GM12878 (cell line): Measurements from ENCODE around the gene TAPBPL. TPM values are rescaled to one million over a fixed set of nuclear protein-coding genes. Genes with fewer than 3 reads are reported as not detected.

Source experiments
- ATAC-seq: fragments of 200-7000 bp; cut with Tn5 transposase; 3 replicates; pipeline ENCODE4 v1.9.1; 2020; ENCODE audit warnings: mild to moderate bottlenecking, moderate library complexity
- BruUV-seq: library from RNA; stranded (reverse); fragments of 400-500 nt; replicated peaks from 2 replicates; lab custom pipeline; 2021; lab: Mats Ljungman, UMichigan
- CTCF ChIA-PET: fragments of 300-600 bp; sonication (Branson Sonifier 250); formaldehyde crosslinking; extraction: SDS; loops from one replicate; lab custom pipeline; 2021; ENCODE audit warnings: inconsistent platforms; lab: Yijun Ruan, JAX
- POLR2A ChIA-PET: fragments of 350-600 bp; formaldehyde crosslinking; extraction: SDS; loops from one replicate; lab custom pipeline; 2021; ENCODE audit warnings: inconsistent platforms; lab: Charles Lee
- RAD21 ChIA-PET: fragments of 300-600 bp; sonication (Branson Sonifier 250); formaldehyde crosslinking; loops from one replicate; lab custom pipeline; 2023; ENCODE audit warnings: antibody characterized with exemption; ENCODE audit not compliant: unreplicated experiment; lab: Charles Lee
- SMC1A ChIA-PET: fragments of 300-600 bp; sonication (Branson Sonifier 250); formaldehyde crosslinking; loops from one replicate; lab custom pipeline; 2023; ENCODE audit not compliant: unreplicated experiment, uncharacterized antibody; lab: Charles Lee
- DNase-seq: peaks from one replicate; pipeline ENCODE4 v3.0.0-alpha.2; 2011; ENCODE audit warnings: low read depth, low spot score
- FAIRE-seq: peaks from 3 replicates; lab custom pipeline; 2011; peaks lifted over from hg19 to GRCh38; lab: Jason Lieb, UNC
- H2AFZ ChIP-seq: 2 replicates; pipeline ENCODE4 v1.6.0; 2011; ENCODE audit warnings: low read depth, low read length, control low read depth; ENCODE audit not compliant: control insufficient read depth
- H3K27ac ChIP-seq: 2 replicates; pipeline ENCODE4 v1.5.1; 2011; ENCODE audit warnings: control low read depth; ENCODE audit not compliant: control insufficient read depth, insufficient read depth
- H3K27me3 ChIP-seq, 2 experiments: replicated peaks in 1 of 2; 2 replicates each; pipeline versions ENCODE4 v1.6.0 to v1.6.1; 2011; ENCODE audit warnings: low read length in 1 of 2; ENCODE audit not compliant: control insufficient read depth in 2 of 2, insufficient read depth in 2 of 2
- H3K36me3 ChIP-seq, 2 experiments: 2 replicates each; pipeline ENCODE4 v1.5.1; 2011; ENCODE audit warnings: low read length in 1 of 2; ENCODE audit not compliant: control insufficient read depth in 2 of 2, insufficient read depth in 2 of 2
- H3K4me1 ChIP-seq: 2 replicates; pipeline ENCODE4 v1.6.1; 2011; ENCODE audit warnings: mild to moderate bottlenecking, low read length, moderate library complexity, mixed read lengths; ENCODE audit not compliant: control insufficient read depth, insufficient read depth
- H3K4me2 ChIP-seq: 2 replicates; pipeline ENCODE4 v1.6.0; 2011; ENCODE audit warnings: control low read depth; ENCODE audit not compliant: control insufficient read depth, insufficient read depth
- H3K4me3 ChIP-seq: fragments of 200-600 bp; sonication (generic); 2 replicates; pipeline ENCODE4 v1.5.1; 2016
- H3K79me2 ChIP-seq: 2 replicates; pipeline ENCODE4 v1.6.0; 2011; ENCODE audit warnings: low read length; ENCODE audit not compliant: control insufficient read depth, insufficient read depth
- H3K9ac ChIP-seq: 2 replicates; pipeline ENCODE4 v1.8.0; 2011; ENCODE audit warnings: low read length, control low read depth, mixed read lengths; ENCODE audit not compliant: control insufficient read depth, insufficient read depth
- H3K9me3 ChIP-seq: replicated peaks from 3 replicates; pipeline ENCODE4 v1.5.1; 2011; ENCODE audit warnings: mild to moderate bottlenecking, low read length; ENCODE audit not compliant: control insufficient read depth, insufficient read depth
- H4K20me1 ChIP-seq: 2 replicates; pipeline ENCODE4 v1.6.0; 2011; ENCODE audit not compliant: control insufficient read depth, insufficient read depth
- BCL3 ChIP-seq: IDR thresholded peaks from 2 replicates; pipeline ENCODE4 v1.6.1; 2011; ENCODE audit warnings: borderline replicate concordance, low read depth, mild to moderate bottlenecking, moderate library complexity, low read length; ENCODE audit not compliant: insufficient read depth, poor library complexity, severe bottlenecking
- CBX3 ChIP-seq: fragments of 200-600 bp; sonication (generic); IDR thresholded peaks from 2 replicates; pipeline ENCODE4 v1.6.1; 2016; ENCODE audit warnings: low read depth, borderline replicate concordance
- CEBPB ChIP-seq, 2 experiments: fragments of 150-350 bp in 1 of 2; IDR thresholded peaks; 2 replicates each; pipeline ENCODE4 v1.6.1; 2012 to 2014; ENCODE audit warnings: low read depth in 2 of 2, low read length in 2 of 2, borderline replicate concordance in 1 of 2, inconsistent platforms in 1 of 2
- CREM ChIP-seq: IDR thresholded peaks from 2 replicates; pipeline ENCODE4 v1.6.1; 2014; ENCODE audit warnings: antibody characterized with exemption, low read depth
- CTCF ChIP-seq, 3 experiments: IDR thresholded peaks in 2 of 3; conservative IDR thresholded peaks in 1 of 3; 2 replicates each; pipeline ENCODE4 v1.5.1; 2011; ENCODE audit warnings: low read depth in 3 of 3, low read length in 3 of 3, mild to moderate bottlenecking in 3 of 3, control low read depth in 2 of 3, moderate library complexity in 2 of 3, inconsistent platforms in 1 of 3, mixed read lengths in 1 of 3; ENCODE audit not compliant: control insufficient read depth in 2 of 3, insufficient read depth in 1 of 3; ENCODE audit errors: extremely low read depth in 1 of 3
- EZH2 ChIP-seq: IDR thresholded peaks from 2 replicates; pipeline ENCODE4 v1.6.1; 2012; ENCODE audit warnings: low read depth, mild to moderate bottlenecking, control low read depth, inconsistent platforms, low read length, borderline replicate concordance; ENCODE audit not compliant: control insufficient read depth
- IRF3 ChIP-seq: fragments of 450-650 bp; IDR thresholded peaks from 2 replicates; pipeline ENCODE4 v1.6.1; 2014; ENCODE audit warnings: mild to moderate bottlenecking
- NR2C2 ChIP-seq: IDR thresholded peaks from 2 replicates; pipeline ENCODE4 v1.6.1; 2011; ENCODE audit warnings: borderline replicate concordance, low read depth; ENCODE audit not compliant: control insufficient read depth, insufficient read length
- PML ChIP-seq: IDR thresholded peaks from 2 replicates; pipeline ENCODE4 v1.6.1; 2012; ENCODE audit warnings: low read length, inconsistent platforms
- SMAD5 ChIP-seq: IDR thresholded peaks from 2 replicates; pipeline ENCODE4 v1.6.1; 2016; ENCODE audit warnings: antibody characterized with exemption, low read depth
- SPI1 ChIP-seq: IDR thresholded peaks from 2 replicates; pipeline ENCODE4 v1.6.1; 2011; ENCODE audit warnings: low read depth, mild to moderate bottlenecking, low read length, moderate library complexity, borderline replicate concordance; ENCODE audit not compliant: insufficient read depth
- WRNIP1 ChIP-seq: IDR thresholded peaks from 2 replicates; pipeline ENCODE4 v1.6.1; 2011; ENCODE audit warnings: low read depth, low read length, improper control_type of control experiment, borderline replicate concordance
- ZBTB11 ChIP-seq: fragments of 450-650 bp; formaldehyde crosslinking; IDR thresholded peaks from 2 replicates; pipeline ENCODE4 v1.5.0; 2022; ENCODE audit warnings: mild to moderate bottlenecking, missing genetic modification characterization
- ZNF24 ChIP-seq: fragments of 450-650 bp; IDR thresholded peaks from 2 replicates; pipeline ENCODE4 v1.6.1; 2017; ENCODE audit warnings: antibody characterized with exemption, mild to moderate bottlenecking
- WGBS: methylation state at CpG from one replicate; pipeline ENCODE4 v1.1.6; 2016; ENCODE audit warnings: low lambda C conversion rate; ENCODE audit not compliant: insufficient replicate concordance, insufficient coverage; ENCODE audit errors: missing lambda C conversion rate; 5-methylcytosine and 5-hydroxymethylcytosine counted together
- in situ Hi-C: fragments of 300-500 bp; cut with MboI; formaldehyde crosslinking; loops from 9 replicates; pipeline ENCODE4 v1.14.3; 2018; ENCODE audit warnings: mixed read lengths
- intact Hi-C: fragments of 100-400 bp; cut with micrococcal nuclease; formaldehyde crosslinking; loops from one replicate; pipeline ENCODE4 v1.14.2; 2022; ENCODE audit not compliant: unreplicated experiment
- polyA plus RNA-seq, 11 experiments: library from polyadenylated mRNA; depleted of rRNA in 4 of 11; unstranded in 6 of 11; stranded (reverse) in 5 of 11; fragments of >200 nt; fragmentation: Nextera tagmentation in 4 of 11; fragmentation: Illumina TruSeq in 1 of 11; extraction: Ambion mirVana in 4 of 11; extraction: Trizol in 1 of 11; gene quantifications; 1 replicate in 1 of 11; 2 replicates in 10 of 11; pipeline versions ENCODE4 v1.2.1 to v1.2.3, GENCODE V29; 2011 to 2016; ENCODE audit warnings: inconsistent platforms in 2 of 11, missing spikeins in 2 of 11, low read depth in 1 of 11
- total RNA-seq, 4 experiments: library from RNA; depleted of rRNA in 3 of 4; stranded (reverse); fragments of >200 nt in 3 of 4; fragmentation: Illumina TruSeq in 1 of 4; extraction: Trizol in 1 of 4; gene quantifications; 2 replicates each; pipeline versions ENCODE4 v1.2.1 to v1.2.3, GENCODE V29; 2013 to 2021

The TAPBPL gene
- total and polyA plus RNA-seq, 10 of the 15 experiments (the other 5 are each of a cell fraction or from before 2014, with no cell fraction given) = 12.4 to 45.0 (median 29.9) TPM

- H3K4me3 ChIP-seq = no peak overlapping the region
- no peaks in the 10 kb centered on the region for H3K27me3 ChIP-seq
- ATAC-seq (no peak), DNase-seq (no peak), FAIRE-seq (no peak)
- POLR2A ChIA-PET = no interaction called here
- no peak overlapping the region for H3K27ac ChIP-seq
- in situ Hi-C loops (no loop called here), intact Hi-C loops (no loop called here)
- H3K79me2 ChIP-seq = no peaks in the 10 kb centered on the region
- H2AFZ ChIP-seq = no peak overlapping the region
- no peaks in the 10 kb centered on the region for H3K4me1 ChIP-seq
- RAD21 ChIA-PET = no interaction called here
- H3K9ac ChIP-seq = no peak overlapping the region
- no peaks in the 10 kb centered on the region; the same call in 2 of the 3 replicates for H3K9me3 ChIP-seq
- no peaks in the 10 kb centered on the region for H3K36me3 ChIP-seq
- BruUV-seq = no TSS peak
- no peak overlapping the region for H3K4me2 ChIP-seq
- SMC1A ChIA-PET = no interaction called here
- 75% methylated on average over 20 of the region's 20 CpGs for WGBS
- no peak for TF ChIP-seq BCL3
- TF ChIP-seq CEBPB (IDR thresholded peaks at IDR 0.05; ENCODE audit: borderline replicate concordance in 1 of 2, low read depth in 2 of 2, low read length in 2 of 2) = no peak
- TF ChIP-seq ZNF24 = no peak
- TF ChIP-seq CBX3 = no peak
- TF ChIP-seq NR2C2 = no peak
- no peak for TF ChIP-seq IRF3
- no peak for TF ChIP-seq SPI1
- no peak for TF ChIP-seq CTCF (IDR thresholded peaks at IDR 0.05 in 2 of 3, conservative IDR thresholded peaks at IDR 0.05 in 1 of 3; ENCODE audit: control insufficient read depth in 2 of 3, extremely low read depth in 1 of 3, insufficient read depth in 1 of 3, low read depth in 3 of 3, low read length in 3 of 3)
- TF ChIP-seq ZBTB11 (CRISPR knock-in tag) = no peak
- TF ChIP-seq SMAD5 = no peak
- no peak for TF ChIP-seq PML
- no peak for TF ChIP-seq WRNIP1
- TF ChIP-seq CREM = no peak
- TF ChIP-seq EZH2 = no peak
- CTCF ChIA-PET = no interaction called here
- H4K20me1 ChIP-seq = no peaks in the 10 kb centered on the region
Observed at GRCh38 chr12:6478416-6478815, 26.6 kb downstream of the TAPBPL start.
